ENCODE results near the gene ASIC4.

DNA sequence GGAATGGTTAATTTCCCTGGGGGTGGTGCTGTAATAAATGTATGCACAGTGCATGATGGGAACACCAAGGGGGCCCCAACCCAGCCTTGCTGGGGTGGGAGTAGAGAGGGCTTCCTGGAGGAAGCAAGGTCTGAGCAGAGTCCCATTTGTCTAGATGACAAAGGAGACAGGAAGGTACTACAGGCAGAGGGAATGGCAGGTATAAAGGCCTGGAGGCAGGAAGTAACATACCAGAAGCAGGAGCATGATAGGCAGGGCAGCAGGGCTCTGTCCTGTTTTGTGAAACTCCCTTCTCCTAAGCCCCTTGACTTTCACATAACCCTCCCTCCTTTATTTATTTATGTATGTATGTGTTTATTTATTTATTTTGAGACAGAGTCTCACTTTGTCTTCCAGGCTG, 11.7 kb upstream of the ASIC4 start:
- TF ChIP-seq EZH2 (IDR thresholded peaks at IDR 0.05; ENCODE audit: low read depth, unreplicated experiment) (no peak), CREB1 (CRISPR knock-in tag; IDR thresholded peaks at IDR 0.05; ENCODE audit: low read depth) (no peak)
- TF ChIP-seq, protein P1, sequence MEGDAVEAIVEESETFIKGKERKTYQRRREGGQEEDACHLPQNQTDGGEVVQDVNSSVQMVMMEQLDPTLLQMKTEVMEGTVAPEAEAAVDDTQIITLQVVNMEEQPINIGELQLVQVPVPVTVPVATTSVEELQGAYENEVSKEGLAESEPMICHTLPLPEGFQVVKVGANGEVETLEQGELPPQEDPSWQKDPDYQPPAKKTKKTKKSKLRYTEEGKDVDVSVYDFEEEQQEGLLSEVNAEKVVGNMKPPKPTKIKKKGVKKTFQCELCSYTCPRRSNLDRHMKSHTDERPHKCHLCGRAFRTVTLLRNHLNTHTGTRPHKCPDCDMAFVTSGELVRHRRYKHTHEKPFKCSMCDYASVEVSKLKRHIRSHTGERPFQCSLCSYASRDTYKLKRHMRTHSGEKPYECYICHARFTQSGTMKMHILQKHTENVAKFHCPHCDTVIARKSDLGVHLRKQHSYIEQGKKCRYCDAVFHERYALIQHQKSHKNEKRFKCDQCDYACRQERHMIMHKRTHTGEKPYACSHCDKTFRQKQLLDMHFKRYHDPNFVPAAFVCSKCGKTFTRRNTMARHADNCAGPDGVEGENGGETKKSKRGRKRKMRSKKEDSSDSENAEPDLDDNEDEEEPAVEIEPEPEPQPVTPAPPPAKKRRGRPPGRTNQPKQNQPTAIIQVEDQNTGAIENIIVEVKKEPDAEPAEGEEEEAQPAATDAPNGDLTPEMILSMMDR (conservative IDR thresholded peaks at IDR 0.05; ENCODE audit: low read depth in 2 of 2) = no peak
- TF ChIP-seq, protein P2, sequence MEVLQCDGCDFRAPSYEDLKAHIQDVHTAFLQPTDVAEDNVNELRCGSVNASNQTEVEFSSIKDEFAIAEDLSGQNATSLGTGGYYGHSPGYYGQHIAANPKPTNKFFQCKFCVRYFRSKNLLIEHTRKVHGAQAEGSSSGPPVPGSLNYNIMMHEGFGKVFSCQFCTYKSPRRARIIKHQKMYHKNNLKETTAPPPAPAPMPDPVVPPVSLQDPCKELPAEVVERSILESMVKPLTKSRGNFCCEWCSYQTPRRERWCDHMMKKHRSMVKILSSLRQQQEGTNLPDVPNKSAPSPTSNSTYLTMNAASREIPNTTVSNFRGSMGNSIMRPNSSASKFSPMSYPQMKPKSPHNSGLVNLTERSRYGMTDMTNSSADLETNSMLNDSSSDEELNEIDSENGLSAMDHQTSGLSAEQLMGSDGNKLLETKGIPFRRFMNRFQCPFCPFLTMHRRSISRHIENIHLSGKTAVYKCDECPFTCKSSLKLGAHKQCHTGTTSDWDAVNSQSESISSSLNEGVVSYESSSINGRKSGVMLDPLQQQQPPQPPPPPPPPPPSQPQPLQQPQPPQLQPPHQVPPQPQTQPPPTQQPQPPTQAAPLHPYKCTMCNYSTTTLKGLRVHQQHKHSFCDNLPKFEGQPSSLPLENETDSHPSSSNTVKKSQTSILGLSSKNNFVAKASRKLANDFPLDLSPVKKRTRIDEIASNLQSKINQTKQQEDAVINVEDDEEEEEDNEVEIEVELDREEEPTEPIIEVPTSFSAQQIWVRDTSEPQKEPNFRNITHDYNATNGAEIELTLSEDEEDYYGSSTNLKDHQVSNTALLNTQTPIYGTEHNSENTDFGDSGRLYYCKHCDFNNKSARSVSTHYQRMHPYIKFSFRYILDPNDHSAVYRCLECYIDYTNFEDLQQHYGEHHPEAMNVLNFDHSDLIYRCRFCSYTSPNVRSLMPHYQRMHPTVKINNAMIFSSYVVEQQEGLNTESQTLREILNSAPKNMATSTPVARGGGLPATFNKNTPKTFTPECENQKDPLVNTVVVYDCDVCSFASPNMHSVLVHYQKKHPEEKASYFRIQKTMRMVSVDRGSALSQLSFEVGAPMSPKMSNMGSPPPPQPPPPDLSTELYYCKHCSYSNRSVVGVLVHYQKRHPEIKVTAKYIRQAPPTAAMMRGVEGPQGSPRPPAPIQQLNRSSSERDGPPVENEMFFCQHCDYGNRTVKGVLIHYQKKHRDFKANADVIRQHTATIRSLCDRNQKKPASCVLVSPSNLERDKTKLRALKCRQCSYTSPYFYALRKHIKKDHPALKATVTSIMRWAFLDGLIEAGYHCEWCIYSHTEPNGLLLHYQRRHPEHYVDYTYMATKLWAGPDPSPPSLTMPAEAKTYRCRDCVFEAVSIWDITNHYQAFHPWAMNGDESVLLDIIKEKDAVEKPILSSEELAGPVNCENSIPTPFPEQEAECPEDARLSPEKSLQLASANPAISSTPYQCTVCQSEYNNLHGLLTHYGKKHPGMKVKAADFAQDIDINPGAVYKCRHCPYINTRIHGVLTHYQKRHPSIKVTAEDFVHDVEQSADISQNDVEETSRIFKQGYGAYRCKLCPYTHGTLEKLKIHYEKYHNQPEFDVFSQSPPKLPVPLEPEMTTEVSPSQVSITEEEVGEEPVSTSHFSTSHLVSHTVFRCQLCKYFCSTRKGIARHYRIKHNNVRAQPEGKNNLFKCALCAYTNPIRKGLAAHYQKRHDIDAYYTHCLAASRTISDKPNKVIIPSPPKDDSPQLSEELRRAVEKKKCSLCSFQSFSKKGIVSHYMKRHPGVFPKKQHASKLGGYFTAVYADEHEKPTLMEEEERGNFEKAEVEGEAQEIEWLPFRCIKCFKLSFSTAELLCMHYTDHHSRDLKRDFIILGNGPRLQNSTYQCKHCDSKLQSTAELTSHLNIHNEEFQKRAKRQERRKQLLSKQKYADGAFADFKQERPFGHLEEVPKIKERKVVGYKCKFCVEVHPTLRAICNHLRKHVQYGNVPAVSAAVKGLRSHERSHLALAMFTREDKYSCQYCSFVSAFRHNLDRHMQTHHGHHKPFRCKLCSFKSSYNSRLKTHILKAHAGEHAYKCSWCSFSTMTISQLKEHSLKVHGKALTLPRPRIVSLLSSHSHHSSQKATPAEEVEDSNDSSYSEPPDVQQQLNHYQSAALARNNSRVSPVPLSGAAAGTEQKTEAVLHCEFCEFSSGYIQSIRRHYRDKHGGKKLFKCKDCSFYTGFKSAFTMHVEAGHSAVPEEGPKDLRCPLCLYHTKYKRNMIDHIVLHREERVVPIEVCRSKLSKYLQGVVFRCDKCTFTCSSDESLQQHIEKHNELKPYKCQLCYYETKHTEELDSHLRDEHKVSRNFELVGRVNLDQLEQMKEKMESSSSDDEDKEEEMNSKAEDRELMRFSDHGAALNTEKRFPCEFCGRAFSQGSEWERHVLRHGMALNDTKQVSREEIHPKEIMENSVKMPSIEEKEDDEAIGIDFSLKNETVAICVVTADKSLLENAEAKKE (CRISPR knock-in tag; IDR thresholded peaks at IDR 0.05) = no peak
